Subcutaneous abdominal adipose tissue (tissue), 5 donors: ENCODE measurements around the gene SPCS3.
"Not testable (repeated sequence)": the region's sequence is repeated elsewhere in the genome, so short reads cannot be mapped to it uniquely, and the experiment has no call there.

ENCODE experiments used
- H3K27ac ChIP-seq: one replicate; pipeline ENCODE4 v1.7.0; 2013; ENCODE audit warnings: low read depth, mild to moderate bottlenecking, inconsistent platforms, low read length, moderate library complexity
- H3K27me3 ChIP-seq, 5 donors: one replicate each; pipeline ENCODE4 v1.7.0; 2013; ENCODE audit warnings: low read length in 5 of 5, inconsistent platforms in 1 of 5; ENCODE audit not compliant: control insufficient read depth in 5 of 5, insufficient read depth in 4 of 5
- H3K36me3 ChIP-seq, 5 donors: one replicate each; pipeline ENCODE4 v1.7.0; 2013; ENCODE audit warnings: low read length in 5 of 5; ENCODE audit not compliant: control insufficient read depth in 5 of 5, insufficient read depth in 5 of 5
- H3K4me1 ChIP-seq, 5 donors: one replicate each; pipeline ENCODE4 v1.7.0; 2013; ENCODE audit warnings: low read length in 5 of 5, mild to moderate bottlenecking in 3 of 5, moderate library complexity in 1 of 5; ENCODE audit not compliant: control insufficient read depth in 5 of 5, insufficient read depth in 5 of 5
- H3K4me3 ChIP-seq, 5 donors: one replicate each; pipeline ENCODE4 v1.7.0; 2013; ENCODE audit warnings: low read length in 5 of 5, low read depth in 1 of 5
- H3K9ac ChIP-seq, 5 donors: one replicate each; pipeline ENCODE4 v1.7.0; 2013; ENCODE audit warnings: low read length in 5 of 5, mild to moderate bottlenecking in 4 of 5, moderate library complexity in 3 of 5
- H3K9me3 ChIP-seq, 5 donors: one replicate each; pipeline ENCODE4 v1.7.0; 2013; ENCODE audit warnings: low read length in 5 of 5; ENCODE audit not compliant: control insufficient read depth in 5 of 5
- donor health status: healthy.
- donor health status: healthy.
- donor health status: healthy.
- donor health status: healthy.
- donor health status: healthy.

SPCS3 gene

GRCh38 chr4:176319704-176320339 lies at the start of gene SPCS3:
Gene SPCS3 (plus strand): TSS chr4:176319966. CDS start chr4:176320077, 111 bp downstream.
- H3K4me3 ChIP-seq, result peak within 1 kb of the TSS; percentile 90 to 100 (median 97)
- H3K36me3 ChIP-seq, result no peaks in the 10 kb centered on the region
- H3K9ac ChIP-seq, result peak within 1 kb of the TSS; percentile 90 to 95 (median 93)
- peak within 1 kb of the TSS; percentile 92 for H3K27ac ChIP-seq
- H3K4me1 ChIP-seq, result peaks cover 0 to 31% (median 29%) of the 10 kb centered on the region in 5 donors
- H3K27me3 ChIP-seq, result no peaks in the 10 kb centered on the region
- no peaks in the 10 kb centered on the region for H3K9me3 ChIP-seq

GRCh38 chr4:176270669-176271068 lies 49.1 kb upstream of the SPCS3 start:
- H3K9me3 ChIP-seq, result no peaks in the 10 kb centered on the region
- no peak overlapping the region for H3K9ac ChIP-seq
- H3K36me3 ChIP-seq, result no peaks in the 10 kb centered on the region
- H3K4me3 ChIP-seq, result no peak overlapping the region
- H3K4me1 ChIP-seq, result no peaks in the 10 kb centered on the region
- H3K27me3 ChIP-seq, result no peaks in the 10 kb centered on the region
- no peak overlapping the region for H3K27ac ChIP-seq

GRCh38 chr4:176271749-176272148 lies 48.0 kb upstream of the SPCS3 start:
- no peak overlapping the region for H3K9ac ChIP-seq
- H3K9me3 ChIP-seq, result no peaks in the 10 kb centered on the region
- H3K27me3 ChIP-seq, result no peaks in the 10 kb centered on the region
- H3K27ac ChIP-seq, result no peak overlapping the region
- no peaks in the 10 kb centered on the region for H3K4me1 ChIP-seq
- H3K36me3 ChIP-seq, result no peaks in the 10 kb centered on the region
- no peak overlapping the region for H3K4me3 ChIP-seq

GRCh38 chr4:176272799-176273198 lies 47.0 kb upstream of the SPCS3 start:
- H3K9ac ChIP-seq, result no peak overlapping the region
- H3K9me3 ChIP-seq, result no peaks in the 10 kb centered on the region
- H3K27me3 ChIP-seq, result no peaks in the 10 kb centered on the region
- no peaks in the 10 kb centered on the region for H3K36me3 ChIP-seq
- H3K4me1 ChIP-seq, result no peaks in the 10 kb centered on the region
- H3K27ac ChIP-seq, result no peak overlapping the region
- no peak overlapping the region for H3K4me3 ChIP-seq

- Histone ChIP-seq H3K4me1 (no peaks in the 10 kb centered on the region), H3K4me3 (no peak overlapping the region), H3K27me3 (no peaks in the 10 kb centered on the region), H3K9me3 (no peaks in the 10 kb centered on the region), H3K27ac (no peak overlapping the region), H3K36me3 (no peaks in the 10 kb centered on the region), H3K9ac (no peak overlapping the region)
These were observed 46.0 kb upstream of the SPCS3 start for GRCh38 chr4:176273736-176274135.

- Histone ChIP-seq H3K9ac (no peak overlapping the region), H3K36me3 (no peaks in the 10 kb centered on the region), H3K27me3 (no peaks in the 10 kb centered on the region), H3K27ac (no peak overlapping the region), H3K4me3 (no peak overlapping the region), H3K4me1 (no peaks in the 10 kb centered on the region), H3K9me3 (no peaks in the 10 kb centered on the region)
These were observed 45.3 kb upstream of the SPCS3 start for GRCh38 chr4:176274441-176274840.

GRCh38 chr4:176276710-176277109 lies 43.1 kb upstream of the SPCS3 start:
- Histone ChIP-seq H3K27ac (no peak overlapping the region), H3K4me3 (no peak overlapping the region), H3K9ac (no peak overlapping the region), H3K9me3 (no peaks in the 10 kb centered on the region), H3K36me3 (no peaks in the 10 kb centered on the region), H3K27me3 (no peaks in the 10 kb centered on the region), H3K4me1 (no peaks in the 10 kb centered on the region)

GRCh38 chr4:176277162-176277904 lies 42.4 kb upstream of the SPCS3 start:
- no peaks in the 10 kb centered on the region for H3K36me3 ChIP-seq
- no peaks in the 10 kb centered on the region for H3K4me1 ChIP-seq
- no peak overlapping the region for H3K4me3 ChIP-seq
- H3K27ac ChIP-seq, result no peak overlapping the region
- H3K9ac ChIP-seq, result no peak overlapping the region
- H3K9me3 ChIP-seq, result no peaks in the 10 kb centered on the region
- no peaks in the 10 kb centered on the region for H3K27me3 ChIP-seq

- not testable (repeated sequence) for H3K9me3 ChIP-seq, H3K27me3 ChIP-seq, H3K27ac ChIP-seq, H3K4me1 ChIP-seq, H3K36me3 ChIP-seq, H3K9ac ChIP-seq, H3K4me3 ChIP-seq
These were observed 40.2 kb upstream of the SPCS3 start for GRCh38 chr4:176279560-176279959.

GRCh38 chr4:176286728-176287127 lies 33.0 kb upstream of the SPCS3 start:
- Histone ChIP-seq H3K4me1 (no peaks in the 10 kb centered on the region), H3K27me3 (no peaks in the 10 kb centered on the region), H3K9ac (no peak overlapping the region), H3K36me3 (no peaks in the 10 kb centered on the region), H3K9me3 (no peaks in the 10 kb centered on the region), H3K27ac (no peak overlapping the region), H3K4me3 (no peak overlapping the region)
